ENCODE data around the gene PKNOX2.

PKNOX2 gene

GRCh38 chr11:125442946-125443345, 278.4 kb downstream of the PKNOX2 start:
- no peak for DNase-seq (ENCODE audit: low read depth)

- DNase-seq (ENCODE audit: low read depth) = no peak
Observed at GRCh38 chr11:125443767-125444311, 279.3 kb downstream of the PKNOX2 start.

- no peak for DNase-seq (ENCODE audit: low read depth)
Observed at GRCh38 chr11:125445731-125446130, 281.2 kb downstream of the PKNOX2 start.

- no peak for DNase-seq (ENCODE audit: low read depth)
Observed at GRCh38 chr11:125446279-125446678, 281.7 kb downstream of the PKNOX2 start.

- no peak for DNase-seq (ENCODE audit: low read depth)
Observed at GRCh38 chr11:125447721-125448120, 283.2 kb downstream of the PKNOX2 start.

- DNase-seq (ENCODE audit: low read depth) = no peak
Observed at GRCh38 chr11:125448136-125448535, 283.6 kb downstream of the PKNOX2 start.

- DNase-seq (ENCODE audit: low read depth) = no peak
Observed at GRCh38 chr11:125449565-125449964, 285.0 kb downstream of the PKNOX2 start.

- no peak for DNase-seq (ENCODE audit: low read depth)
Observed at GRCh38 chr11:125451400-125452124, 287.0 kb downstream of the PKNOX2 start.

GRCh38 chr11:125452125-125452470, 287.5 kb downstream of the PKNOX2 start:
- DNase-seq (ENCODE audit: low read depth) = no peak

- DNase-seq (ENCODE audit: low read depth) = no peak
Observed at GRCh38 chr11:125454047-125454446, 289.5 kb downstream of the PKNOX2 start.

- DNase-seq (ENCODE audit: low read depth) = no peak
Observed at GRCh38 chr11:125455851-125456250, 291.3 kb downstream of the PKNOX2 start.

- DNase-seq (ENCODE audit: low read depth) = no peak
Observed at GRCh38 chr11:125457814-125458343, 293.3 kb downstream of the PKNOX2 start.

- no peak for DNase-seq (ENCODE audit: low read depth)
Observed at GRCh38 chr11:125460275-125460674, 295.7 kb downstream of the PKNOX2 start.

- no peak for DNase-seq (ENCODE audit: low read depth)
Observed at GRCh38 chr11:125463590-125464269, 299.2 kb downstream of the PKNOX2 start.

GRCh38 chr11:125464270-125464662, 299.7 kb downstream of the PKNOX2 start:
- no peak for DNase-seq (ENCODE audit: low read depth)

- DNase-seq (ENCODE audit: low read depth) = no peak
Observed at GRCh38 chr11:125464666-125465065, 300.1 kb downstream of the PKNOX2 start.

GRCh38 chr11:125465255-125465654, 300.7 kb downstream of the PKNOX2 start:
- no peak for DNase-seq (ENCODE audit: low read depth)

GRCh38 chr11:125465701-125466100, 301.1 kb downstream of the PKNOX2 start:
- no peak for DNase-seq (ENCODE audit: low read depth)

- no peak for DNase-seq (ENCODE audit: low read depth)
Observed at GRCh38 chr11:125468025-125468424, 303.5 kb downstream of the PKNOX2 start.

GRCh38 chr11:125468852-125469251, 304.3 kb downstream of the PKNOX2 start:
- DNase-seq (ENCODE audit: low read depth) = no peak

- DNase-seq (ENCODE audit: low read depth) = no peak
Observed at GRCh38 chr11:125470355-125470754, 305.8 kb downstream of the PKNOX2 start.

GRCh38 chr11:125476721-125477120, 312.2 kb downstream of the PKNOX2 start:
- DNase-seq (ENCODE audit: low read depth) = no peak

- no peak for DNase-seq (ENCODE audit: low read depth)
Observed at GRCh38 chr11:125479137-125479536, 314.6 kb downstream of the PKNOX2 start.

Data from T follicular helper cell (primary cell).